Esophagus squamous epithelium (tissue), 4 donors: Measurements from ENCODE around the gene RSBN1.
A peak's percentile ranks its signal among the peaks of the same experiment; 100 is the strongest.

Experiments
- CTCF ChIP-seq, 6 experiments: fragments of 450-650 bp in 4 of 6; fragments of 200-600 bp in 2 of 6; sonication (generic) in 2 of 6; IDR thresholded peaks; one replicate each; pipeline ENCODE4 v1.5.1; 2016 to 2019; ENCODE audit warnings: antibody characterized with exemption in 6 of 6, mild to moderate bottlenecking in 4 of 6, moderate library complexity in 4 of 6
- POLR2A ChIP-seq, 4 donors: fragments of 450-650 bp; IDR thresholded peaks; one replicate each; pipeline ENCODE4 v1.6.1; 2017; ENCODE audit warnings: antibody characterized with exemption in 4 of 4, mild to moderate bottlenecking in 4 of 4, moderate library complexity in 3 of 4

- TF ChIP-seq CTCF (IDR thresholded peaks at IDR 0.05) (peak in 4 of 6 experiments; percentile 13 to 19 (median 15)), POLR2A (IDR thresholded peaks at IDR 0.05) (peak in 3 of 4 donors; percentile 87 to 95 (median 92))
Observed at GRCh38 chr1:113811888-113812660, at the start of gene RSBN1.
